Body of pancreas (tissue), 4 donors: ENCODE measurements around the gene PMIS2. TPM values are rescaled to one million over a fixed set of nuclear protein-coding genes. Genes with fewer than 3 reads are reported as not detected.

ENCODE experiments used
- ATAC-seq: fragments of 150-250 bp; one replicate; pipeline ENCODE4 v1.9.1; 2016
- DNase-seq, 4 donors: peaks; one replicate each; pipeline ENCODE4 v3.0.0-alpha.2; 2019
- H3K27ac ChIP-seq, 4 donors: fragments of 200-600 bp; sonication (generic); 1 replicate in 3 of 4; 2 replicates in 1 of 4; pipeline versions ENCODE4 v1.5.1 to v1.6.1; 2016 to 2019; ENCODE audit warnings: mild to moderate bottlenecking in 1 of 4, mixed read lengths in 1 of 4, moderate library complexity in 1 of 4
- H3K27me3 ChIP-seq, 2 donors: fragments of 200-600 bp; sonication (generic); one replicate each; pipeline ENCODE4 v1.6.0; 2016; ENCODE audit warnings: mild to moderate bottlenecking in 1 of 2
- H3K36me3 ChIP-seq, 2 donors: fragments of 200-600 bp; sonication (generic); replicated peaks in 1 of 2; 2 replicates each; pipeline ENCODE4 v1.5.1; 2016; ENCODE audit warnings: low read depth in 2 of 2; ENCODE audit not compliant: insufficient read depth in 1 of 2
- H3K4me1 ChIP-seq: fragments of 200-600 bp; sonication (generic); one replicate; pipeline ENCODE4 v1.6.0; 2016
- H3K4me3 ChIP-seq, 2 donors: fragments of 200-600 bp; sonication (generic); 1 replicate in 1 of 2; 2 replicates in 1 of 2; pipeline ENCODE4 v1.5.1; 2016 to 2019
- H3K9me3 ChIP-seq, 3 donors: fragments of 200-600 bp; sonication (generic); 1 replicate in 2 of 3; 2 replicates in 1 of 3; pipeline ENCODE4 v1.5.1; 2016
- CTCF ChIP-seq, 7 experiments: fragments of 450-650 bp in 4 of 7; fragments of 200-600 bp in 3 of 7; sonication (generic) in 3 of 7; IDR thresholded peaks; one replicate each; pipeline ENCODE4 v1.5.1; 2016 to 2019; ENCODE audit warnings: antibody characterized with exemption in 7 of 7
- POLR2A ChIP-seq, 3 donors: fragments of 450-650 bp; IDR thresholded peaks; one replicate each; pipeline ENCODE4 v1.6.1; 2016; ENCODE audit warnings: antibody characterized with exemption in 3 of 3, mild to moderate bottlenecking in 2 of 3
- WGBS, 2 donors: methylation state at CpG; one replicate each; pipeline ENCODE4 v1.1.5; 2017; 5-methylcytosine and 5-hydroxymethylcytosine counted together
- intact Hi-C: fragments of 100-400 bp; cut with DNase I; formaldehyde crosslinking; loops from one replicate; pipeline ENCODE4 v1.15.1; 2023
- total RNA-seq, 2 donors: library from RNA; depleted of rRNA; stranded (reverse); fragments of >200 nt; gene quantifications; one replicate each; pipeline ENCODE4 v1.1.0, GENCODE V29; 2016

The PMIS2 gene
- total RNA-seq, 2 donors from 2014 or later: not detected

DNA sequence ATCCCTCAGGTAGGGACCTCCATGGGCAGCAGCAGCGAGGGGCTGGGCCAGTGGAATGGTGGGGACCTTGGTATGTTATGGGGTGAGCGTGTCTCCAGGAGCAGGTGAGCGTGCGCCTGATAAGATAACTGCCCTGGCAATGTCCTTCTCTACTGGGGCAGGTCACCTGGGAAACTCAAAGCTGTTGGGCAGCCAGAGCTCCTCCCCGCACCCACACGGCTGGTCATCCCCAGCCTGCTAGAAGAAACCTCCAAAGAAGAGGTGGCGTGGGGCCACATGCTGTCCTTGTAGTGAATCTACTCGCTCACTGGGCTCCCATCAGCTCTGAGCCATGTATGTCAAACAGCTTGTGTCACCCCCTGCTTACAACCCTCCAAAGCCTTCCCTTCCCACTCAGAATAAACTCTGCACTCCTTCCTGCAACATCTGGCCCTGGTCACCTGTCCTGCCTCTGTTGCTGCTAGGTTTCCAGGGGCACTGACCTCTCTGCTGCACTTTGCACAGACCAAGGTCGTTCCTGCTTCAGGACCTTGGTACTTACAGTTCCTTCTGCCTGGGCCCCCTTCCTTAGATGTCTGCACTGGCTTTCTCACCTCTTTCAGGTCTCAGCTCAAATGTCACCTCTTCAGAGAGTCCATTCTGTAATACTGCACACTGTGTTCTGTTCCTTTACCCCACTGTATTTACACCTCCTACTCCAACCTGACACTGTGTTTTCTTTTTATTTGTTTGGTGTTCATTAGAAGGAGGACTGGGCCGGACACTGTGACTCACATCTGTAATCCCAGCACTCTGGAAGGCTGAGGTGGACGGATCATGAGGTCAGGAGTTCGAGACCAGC lies 20.7 kb upstream of the PMIS2 start:
- ATAC-seq: peak; percentile 68
- intact Hi-C loops: no loop called here
- Histone ChIP-seq H3K9me3 (no peaks in the 10 kb centered on the region), H3K4me1 (peaks cover 75% of the 10 kb centered on the region), H3K27ac (peak overlapping the region in 3 of 4 donors; percentile 53 to 77 (median 72)), H3K27me3 (no peaks in the 10 kb centered on the region), H3K4me3 (no peak overlapping the region), H3K36me3 (no peaks in the 10 kb centered on the region)
- DNase-seq: peak; percentile 48 to 83 (median 75)
- TF ChIP-seq CTCF (IDR thresholded peaks at IDR 0.05): no peak
- peak in 1 of 3 donors; percentile 21 for TF ChIP-seq POLR2A (IDR thresholded peaks at IDR 0.05)
- 39 to 43% methylated on average over 9 to 12 of the region's 12 CpGs for WGBS, 2 donors

GRCh38 chr19:35566738-35567137 lies 19.2 kb upstream of the PMIS2 start:
- no peaks in the 10 kb centered on the region for H3K27me3 ChIP-seq
- 84 to 90% methylated on average over 7 of the region's 7 CpGs for WGBS, 2 donors

GRCh38 chr19:35569281-35569781 lies 16.6 kb upstream of the PMIS2 start:
- no peaks in the 10 kb centered on the region for H3K27me3 ChIP-seq
- intact Hi-C loops: no loop called here
- 9 to 22% methylated on average over 1 to 5 of the region's 5 CpGs for WGBS, 2 donors
- ATAC-seq (peak; percentile 70), DNase-seq (peak; percentile 40 to 81 (median 74))
- no peaks in the 10 kb centered on the region for H3K9me3 ChIP-seq
- TF ChIP-seq POLR2A (IDR thresholded peaks at IDR 0.05) (no peak), CTCF (IDR thresholded peaks at IDR 0.05) (no peak)
- no peaks in the 10 kb centered on the region for H3K36me3 ChIP-seq
- peaks cover 71% of the 10 kb centered on the region for H3K4me1 ChIP-seq
- H3K27ac ChIP-seq: peak overlapping the region in 3 of 4 donors; percentile 58 to 61 (median 59)
- no peak overlapping the region for H3K4me3 ChIP-seq

More at GRCh38 chr19:35566738-35567137, 19.2 kb upstream of the PMIS2 start:
- Histone ChIP-seq H3K4me3 (no peak overlapping the region), H3K36me3 (no peaks in the 10 kb centered on the region), H3K27ac (no peak overlapping the region), H3K4me1 (peaks cover 77% of the 10 kb centered on the region), H3K9me3 (no peaks in the 10 kb centered on the region)
- intact Hi-C loops: no loop called here
- DNase-seq: no peak
- no peak for ATAC-seq
- TF ChIP-seq POLR2A (IDR thresholded peaks at IDR 0.05) (no peak), CTCF (IDR thresholded peaks at IDR 0.05) (no peak)

GRCh38 chr19:35571406-35571965 lies 14.5 kb upstream of the PMIS2 start:
- Histone ChIP-seq H3K36me3 (no peaks in the 10 kb centered on the region), H3K27ac (no peak overlapping the region), H3K27me3 (no peaks in the 10 kb centered on the region), H3K4me1 (peaks cover 51% of the 10 kb centered on the region), H3K4me3 (no peak overlapping the region), H3K9me3 (peaks cover 0 to 8% (median 0%) of the 10 kb centered on the region in 3 donors)
- ATAC-seq: peak; percentile 51
- intact Hi-C loops: no loop called here
- DNase-seq: no peak
- TF ChIP-seq POLR2A (IDR thresholded peaks at IDR 0.05) (no peak), CTCF (IDR thresholded peaks at IDR 0.05) (no peak)
- 88 to 100% methylated on average over 1 of the region's 1 CpG for WGBS, 2 donors
